GM21390 (cell line): ENCODE results near the gene SVEP1.
"Not testable (repeated sequence)": the region's sequence is repeated elsewhere in the genome, so short reads cannot be mapped to it uniquely, and the experiment has no call there.

Experiments
- ATAC-seq: cut with Tn5 transposase; IDR thresholded peaks from one replicate; pipeline ENCODE4 v1.9.1; 2021; ENCODE audit not compliant: unreplicated experiment

The SVEP1 gene

GRCh38 chr9:110579034-110579861, at the start of gene SVEP1:
Gene SVEP1, minus strand, starts transcription at chr9:110579741. Its CDS starts 198 bp downstream, at chr9:110579543.
- no peak for ATAC-seq

DNA sequence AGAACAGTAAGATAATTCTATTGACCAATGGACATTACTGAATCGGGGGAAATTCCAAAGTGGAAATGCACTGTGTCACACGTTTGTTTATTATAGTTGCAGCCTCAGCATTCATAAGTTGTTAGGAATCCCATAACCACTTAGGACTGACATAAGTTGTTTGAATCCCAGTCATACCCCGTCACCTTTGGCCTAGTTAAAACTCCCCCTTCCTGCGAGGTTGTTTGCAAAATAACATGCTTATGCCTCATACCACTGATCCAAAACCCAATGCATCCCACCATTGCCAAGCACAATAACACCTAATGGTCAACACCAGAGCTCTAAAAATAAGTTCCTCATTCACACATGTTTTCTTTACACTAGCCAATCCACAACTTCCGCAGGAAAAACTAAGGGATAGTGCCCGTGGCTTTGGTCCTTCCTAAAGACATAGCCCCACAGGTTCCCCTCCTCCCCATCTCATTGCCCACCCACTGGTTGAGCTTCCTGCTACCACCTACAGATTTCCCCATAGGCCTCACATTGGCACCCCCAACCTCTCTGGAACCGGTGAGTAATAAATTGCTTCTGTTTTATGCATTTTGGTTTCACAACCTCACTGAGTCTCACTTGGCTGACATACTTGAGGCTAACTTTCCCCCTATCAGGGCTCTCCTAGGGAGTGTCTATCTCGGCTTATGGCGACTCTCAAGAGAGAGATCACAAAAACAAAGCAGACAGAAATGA, 46.7 kb upstream of the SVEP1 start:
- peak; percentile 97 for ATAC-seq

DNA sequence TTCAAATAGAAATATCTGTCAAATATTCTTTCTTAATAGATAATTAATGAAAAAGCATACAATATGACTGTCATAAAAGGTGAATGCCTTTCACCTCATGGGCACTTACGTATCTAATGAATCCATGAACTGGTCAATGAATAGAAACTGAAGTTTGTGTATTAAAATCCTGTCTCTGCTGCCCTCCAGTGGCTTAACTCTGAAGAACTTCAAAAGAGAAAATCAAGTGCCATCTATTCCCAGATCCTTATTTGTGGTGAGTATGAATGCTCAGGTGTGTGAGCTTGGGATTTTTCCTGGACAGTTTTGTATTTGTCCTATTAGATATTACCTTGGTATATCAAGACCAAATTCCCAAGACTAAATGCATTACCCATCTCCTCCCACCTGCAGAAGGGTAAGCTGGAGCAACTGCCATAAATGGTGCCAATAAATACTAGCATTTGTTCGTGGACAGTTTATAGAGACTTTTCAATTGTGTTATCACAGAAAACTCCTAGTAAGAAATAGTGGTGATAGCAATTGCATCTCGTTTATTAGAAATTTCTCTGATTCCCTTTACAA, 44.0 kb upstream of the SVEP1 start:
- ATAC-seq: peak; percentile 41

GRCh38 chr9:110622368-110622767, 42.8 kb upstream of the SVEP1 start:
- no peak for ATAC-seq

GRCh38 chr9:110620726-110621125, 41.2 kb upstream of the SVEP1 start:
- ATAC-seq: no peak

GRCh38 chr9:110619831-110620230, 40.3 kb upstream of the SVEP1 start:
- no peak for ATAC-seq

- no peak for ATAC-seq
Measured at GRCh38 chr9:110615498-110615897, 36.0 kb upstream of the SVEP1 start.

DNA sequence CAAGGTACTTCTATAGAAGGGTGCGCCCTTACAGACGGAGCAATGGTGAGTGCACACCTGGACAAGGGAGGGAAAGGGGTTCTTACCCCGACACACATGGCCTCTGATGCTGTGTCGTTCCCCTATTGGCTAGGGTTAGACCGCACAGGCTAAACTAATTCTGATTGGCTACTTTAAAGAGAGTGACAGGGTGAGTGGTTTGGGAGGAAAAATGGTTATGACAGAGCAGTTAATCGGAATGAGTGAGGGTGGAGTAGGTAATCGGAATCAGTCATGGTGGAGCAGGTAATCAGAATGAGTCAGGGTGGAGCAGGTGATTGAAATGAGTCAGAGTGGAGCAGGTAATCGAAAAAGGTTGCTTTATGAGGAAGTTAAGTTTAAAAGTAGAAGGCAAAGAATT, 35.0 kb upstream of the SVEP1 start:
- ATAC-seq: not testable (repeated sequence)

GRCh38 chr9:110606179-110606790, 26.7 kb upstream of the SVEP1 start:
- ATAC-seq: no peak

GRCh38 chr9:110605565-110605964, 26.0 kb upstream of the SVEP1 start:
- no peak for ATAC-seq

DNA sequence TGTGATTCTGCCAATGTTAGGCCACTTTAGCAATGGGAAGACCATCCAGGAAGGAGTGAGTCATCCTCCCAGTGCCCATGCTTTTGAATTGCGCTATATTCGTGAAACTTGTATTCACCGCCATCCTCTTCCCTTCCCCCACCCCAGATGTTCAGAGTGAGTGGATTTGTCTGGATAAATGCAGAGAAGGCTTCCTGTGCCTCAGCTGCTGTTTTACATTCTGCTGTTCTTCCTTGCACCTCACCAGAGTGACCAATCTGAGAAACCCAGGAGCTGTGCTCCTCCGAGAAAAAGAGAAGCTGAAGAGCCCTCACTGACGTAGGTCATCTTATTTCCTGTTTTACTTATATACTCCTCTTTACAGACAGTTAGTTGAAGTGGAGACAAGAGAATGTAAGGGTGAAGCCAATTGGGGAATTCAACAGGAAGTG, 24.6 kb upstream of the SVEP1 start:
- ATAC-seq: no peak

- no peak for ATAC-seq
Measured at GRCh38 chr9:110602281-110602680, 22.7 kb upstream of the SVEP1 start.

DNA sequence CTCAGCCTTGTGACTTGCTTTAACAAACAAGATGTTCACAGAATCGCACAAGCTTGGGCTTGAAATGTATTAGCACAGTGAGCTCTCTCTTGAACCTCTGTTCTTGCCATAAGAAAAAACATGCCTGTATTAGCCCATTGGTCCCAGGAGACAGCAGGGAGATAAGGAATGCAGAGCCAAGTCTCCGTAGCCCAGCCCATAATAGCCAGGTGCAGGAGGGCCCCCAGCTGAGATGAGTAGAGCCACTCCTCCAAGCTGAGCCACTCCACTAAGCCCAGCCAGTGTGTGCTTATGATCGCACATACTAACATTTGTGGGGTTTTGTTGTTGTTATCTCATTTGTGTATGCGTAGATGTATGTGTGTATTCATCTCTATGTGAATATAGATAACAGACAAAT, 21.6 kb upstream of the SVEP1 start:
- ATAC-seq: no peak

DNA sequence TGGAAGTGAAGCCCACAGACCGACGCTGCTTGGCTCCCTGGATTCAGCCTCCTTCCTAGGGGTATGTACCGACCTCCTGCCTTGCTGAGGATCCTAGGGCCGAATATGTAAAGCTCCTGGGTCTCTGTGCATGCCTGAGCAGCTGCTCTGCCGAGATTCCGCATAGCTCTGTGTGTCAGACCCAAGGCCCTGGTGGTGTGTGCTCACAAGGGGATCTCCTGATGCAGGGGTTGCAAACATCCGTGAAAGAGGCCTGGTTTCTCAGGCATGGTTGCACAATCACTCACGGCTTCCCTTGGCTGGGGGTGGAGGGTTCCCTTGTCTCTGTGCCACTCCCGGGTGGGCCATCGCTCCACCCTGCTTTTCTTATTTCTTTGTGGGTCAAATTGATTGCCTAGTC, 19.9 kb upstream of the SVEP1 start:
- no peak for ATAC-seq

GRCh38 chr9:110592044-110592830, 12.7 kb upstream of the SVEP1 start:
- ATAC-seq: no peak

DNA sequence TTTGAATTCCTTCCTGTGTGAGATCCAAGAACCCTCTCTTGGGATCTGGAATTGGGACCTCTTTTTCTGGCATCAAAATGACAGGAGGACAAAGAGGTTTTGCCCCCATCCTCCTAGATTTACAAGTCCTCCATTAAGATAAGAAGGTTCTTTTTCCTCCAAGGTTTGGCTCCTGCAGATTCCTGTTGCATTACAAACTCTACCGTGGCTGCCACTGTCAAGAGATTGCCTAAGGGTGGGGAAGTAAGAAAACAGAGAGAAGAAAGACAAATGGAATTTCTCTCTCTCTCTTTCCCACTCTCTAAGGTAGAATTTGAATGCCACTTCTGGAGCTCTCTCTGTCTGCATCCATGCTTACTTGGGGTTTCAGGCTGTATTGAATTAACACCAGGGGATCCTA, 12.0 kb upstream of the SVEP1 start:
- ATAC-seq: no peak

GRCh38 chr9:110590816-110591215, 11.3 kb upstream of the SVEP1 start:
- ATAC-seq: no peak

DNA sequence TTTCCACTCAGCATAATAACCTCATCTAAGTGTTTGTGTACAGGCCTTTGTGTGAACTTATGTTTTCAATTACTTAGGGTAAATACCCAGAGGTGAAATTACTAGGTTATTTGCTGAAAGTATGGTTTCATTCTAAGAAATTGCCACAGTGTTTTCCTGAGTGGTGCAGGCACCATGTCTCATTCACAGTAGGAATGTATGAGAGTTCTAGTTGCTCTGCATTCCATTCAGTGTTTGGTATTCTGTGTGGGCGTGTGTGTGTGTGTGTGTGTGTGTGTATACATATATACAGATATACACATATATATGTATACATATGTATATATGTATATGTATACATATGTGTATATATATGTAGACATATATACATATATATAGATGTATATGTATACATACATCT, 8.8 kb upstream of the SVEP1 start:
- no peak for ATAC-seq

- ATAC-seq: no peak
Measured at GRCh38 chr9:110583237-110583636, 3.7 kb upstream of the SVEP1 start.

DNA sequence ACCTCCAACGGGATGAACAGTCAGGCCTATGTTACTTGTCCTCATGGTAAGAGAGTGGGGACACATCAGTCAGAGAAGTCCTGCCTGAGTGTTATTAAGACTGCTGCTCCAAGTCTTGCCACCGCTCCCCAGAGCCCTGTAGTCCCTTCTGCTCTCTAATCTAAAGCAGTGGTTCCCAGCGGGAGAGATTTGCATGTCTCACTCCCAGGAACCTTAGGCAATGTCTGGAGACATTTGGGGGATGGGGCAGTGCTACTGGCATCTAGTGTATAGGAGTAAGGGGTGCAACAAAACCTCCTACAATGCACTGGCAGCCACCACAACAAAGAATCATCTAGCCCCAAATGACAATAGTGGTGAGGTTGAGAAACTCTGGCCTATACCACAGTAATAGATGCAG, 2.6 kb upstream of the SVEP1 start:
- no peak for ATAC-seq

GRCh38 chr9:110580850-110581249, 1.3 kb upstream of the SVEP1 start:
- ATAC-seq: no peak
